GM12878 (cell line): ENCODE results near the gene MRPL53. TPM values are rescaled to one million over a fixed set of nuclear protein-coding genes. Genes with fewer than 3 reads are reported as not detected.

ENCODE experiments used
- CREM ChIP-seq: IDR thresholded peaks from 2 replicates; pipeline ENCODE4 v1.6.1; 2014; ENCODE audit warnings: antibody characterized with exemption, low read depth
- EP300 ChIP-seq, 2 experiments: fragments of 150-350 bp in 1 of 2; IDR thresholded peaks; 2 replicates each; pipeline ENCODE4 v1.6.1; 2011 to 2012; ENCODE audit warnings: low read depth in 2 of 2, low read length in 2 of 2, borderline replicate concordance in 1 of 2, improper control_type of control experiment in 1 of 2, inconsistent platforms in 1 of 2; ENCODE audit not compliant: control insufficient read depth in 1 of 2
- GATAD2B ChIP-seq: fragments of 450-650 bp; conservative IDR thresholded peaks from 2 replicates; pipeline ENCODE4 v1.6.1; 2017; ENCODE audit warnings: low read depth, mild to moderate bottlenecking, moderate library complexity
- IKZF1 ChIP-seq: fragments of 450-650 bp; conservative IDR thresholded peaks from 2 replicates; pipeline ENCODE4 v1.6.1; 2017; ENCODE audit warnings: antibody characterized with exemption, mild to moderate bottlenecking
- JUND ChIP-seq: IDR thresholded peaks from 2 replicates; pipeline ENCODE4 v1.6.1; 2012; ENCODE audit warnings: low read depth, mild to moderate bottlenecking, low read length, improper control_type of control experiment, moderate library complexity
- KLF5 ChIP-seq: fragments of 450-650 bp; IDR thresholded peaks from 2 replicates; pipeline ENCODE4 v1.6.1; 2014; ENCODE audit warnings: mild to moderate bottlenecking; ENCODE audit not compliant: partially characterized antibody
- LARP7 ChIP-seq: fragments of 450-650 bp; IDR thresholded peaks from 2 replicates; pipeline ENCODE4 v1.6.1; 2017; ENCODE audit warnings: mild to moderate bottlenecking
- NR2C2 ChIP-seq: IDR thresholded peaks from 2 replicates; pipeline ENCODE4 v1.6.1; 2011; ENCODE audit warnings: borderline replicate concordance, low read depth; ENCODE audit not compliant: control insufficient read depth, insufficient read length
- PKNOX1 ChIP-seq: fragments of 450-650 bp; IDR thresholded peaks from 2 replicates; pipeline ENCODE4 v1.6.1; 2016; ENCODE audit warnings: mild to moderate bottlenecking
- PRDM15 ChIP-seq: fragments of 450-650 bp; formaldehyde crosslinking; IDR thresholded peaks from 2 replicates; pipeline ENCODE4 v1.4.0; 2020; ENCODE audit warnings: mild to moderate bottlenecking, moderate library complexity
- SKIL ChIP-seq: fragments of 450-650 bp; IDR thresholded peaks from 2 replicates; pipeline ENCODE4 v1.6.1; 2017; ENCODE audit warnings: mild to moderate bottlenecking, low read depth, inconsistent platforms; ENCODE audit not compliant: poor library complexity, severe bottlenecking
- SMAD1 ChIP-seq: fragments of 450-650 bp; IDR thresholded peaks from 2 replicates; pipeline ENCODE4 v1.6.1; 2018; ENCODE audit warnings: mild to moderate bottlenecking, low read depth; ENCODE audit not compliant: partially characterized antibody
- SREBF1 ChIP-seq: IDR thresholded peaks from 2 replicates; pipeline ENCODE4 v1.6.1; 2012; ENCODE audit warnings: mild to moderate bottlenecking, low read length
- ZBTB40 ChIP-seq: fragments of 450-650 bp; IDR thresholded peaks from 2 replicates; pipeline ENCODE4 v1.6.1; 2016; ENCODE audit warnings: mild to moderate bottlenecking, moderate library complexity, borderline replicate concordance
- ZNF384 ChIP-seq: IDR thresholded peaks from 2 replicates; pipeline ENCODE4 v1.6.1; 2012; ENCODE audit warnings: low read depth, mild to moderate bottlenecking, low read length, improper control_type of control experiment, borderline replicate concordance
- ZNF622 ChIP-seq: fragments of 450-650 bp; IDR thresholded peaks from 2 replicates; pipeline ENCODE4 v1.6.1; 2017; ENCODE audit warnings: mild to moderate bottlenecking, inconsistent platforms
- ZZZ3 ChIP-seq: IDR thresholded peaks from 2 replicates; pipeline ENCODE4 v1.6.1; 2011; ENCODE audit warnings: low read depth; ENCODE audit not compliant: control insufficient read depth, insufficient read length
- polyA plus RNA-seq, 11 experiments: library from polyadenylated mRNA; depleted of rRNA in 4 of 11; unstranded in 6 of 11; stranded (reverse) in 5 of 11; fragments of >200 nt; fragmentation: Nextera tagmentation in 4 of 11; fragmentation: Illumina TruSeq in 1 of 11; extraction: Ambion mirVana in 4 of 11; extraction: Trizol in 1 of 11; gene quantifications; 1 replicate in 1 of 11; 2 replicates in 10 of 11; pipeline versions ENCODE4 v1.2.1 to v1.2.3, GENCODE V29; 2011 to 2016; ENCODE audit warnings: inconsistent platforms in 2 of 11, missing spikeins in 2 of 11, low read depth in 1 of 11
- total RNA-seq, 4 experiments: library from RNA; depleted of rRNA in 3 of 4; stranded (reverse); fragments of >200 nt in 3 of 4; fragmentation: Illumina TruSeq in 1 of 4; extraction: Trizol in 1 of 4; gene quantifications; 2 replicates each; pipeline versions ENCODE4 v1.2.1 to v1.2.3, GENCODE V29; 2013 to 2021

Gene MRPL53
- total and polyA plus RNA-seq, 10 of the 15 experiments (the other 5 are each of a cell fraction or from before 2014, with no cell fraction given) = 15.1 to 167 (median 80.9) TPM

GRCh38 chr2:74482801-74483674, 10.6 kb upstream of the MRPL53 start, which contains the start of the genes CCDC142 and TTC31 (continued):
- TF ChIP-seq CREM (peak; percentile 67), ZBTB40 (peak; percentile 96), IKZF1 (peak; percentile 90), LARP7 (no peak; the same call in 1 of the 2 replicates), EP300 (IDR thresholded peaks at IDR 0.05; ENCODE audit: borderline replicate concordance in 1 of 2, control insufficient read depth in 1 of 2, low read depth in 2 of 2, low read length in 2 of 2) (no peak), SMAD1 (no peak), PRDM15 (CRISPR knock-in tag) (no peak), PKNOX1 (no peak), ZZZ3 (no peak), SREBF1 (peak; percentile 79), SKIL (peak; percentile 87), KLF5 (peak; percentile 53), JUND (no peak), NR2C2 (peak; percentile 80), ZNF384 (no peak), ZNF622 (no peak), GATAD2B (0 out of 2 replicates have a peak, but pooled peaks have one; percentile 43)
